ENCODE measurements around the gene NIPAL1.

DNA sequence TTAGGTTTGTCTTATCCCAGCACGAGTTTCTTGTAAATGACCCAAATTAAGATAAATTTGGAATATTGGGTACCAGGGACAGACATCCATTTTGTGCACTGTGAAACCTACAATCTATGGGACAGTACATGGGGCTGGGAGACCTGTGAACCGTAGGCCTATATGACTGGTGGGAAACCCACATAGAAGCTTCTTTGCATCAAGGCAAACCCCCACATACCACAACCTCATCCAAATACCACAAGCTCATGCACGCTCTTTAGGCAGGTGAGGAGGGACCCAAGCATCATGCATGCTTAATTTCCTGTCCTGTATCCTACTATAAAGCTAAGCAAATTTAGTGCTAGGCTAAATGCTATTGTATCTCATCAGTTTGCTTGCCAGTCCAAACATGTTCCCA is 47.8 kb downstream of the NIPAL1 start:
- TF ChIP-seq POLR2A (IDR thresholded peaks at IDR 0.05): no peak
- TF ChIP-seq, protein P1, sequence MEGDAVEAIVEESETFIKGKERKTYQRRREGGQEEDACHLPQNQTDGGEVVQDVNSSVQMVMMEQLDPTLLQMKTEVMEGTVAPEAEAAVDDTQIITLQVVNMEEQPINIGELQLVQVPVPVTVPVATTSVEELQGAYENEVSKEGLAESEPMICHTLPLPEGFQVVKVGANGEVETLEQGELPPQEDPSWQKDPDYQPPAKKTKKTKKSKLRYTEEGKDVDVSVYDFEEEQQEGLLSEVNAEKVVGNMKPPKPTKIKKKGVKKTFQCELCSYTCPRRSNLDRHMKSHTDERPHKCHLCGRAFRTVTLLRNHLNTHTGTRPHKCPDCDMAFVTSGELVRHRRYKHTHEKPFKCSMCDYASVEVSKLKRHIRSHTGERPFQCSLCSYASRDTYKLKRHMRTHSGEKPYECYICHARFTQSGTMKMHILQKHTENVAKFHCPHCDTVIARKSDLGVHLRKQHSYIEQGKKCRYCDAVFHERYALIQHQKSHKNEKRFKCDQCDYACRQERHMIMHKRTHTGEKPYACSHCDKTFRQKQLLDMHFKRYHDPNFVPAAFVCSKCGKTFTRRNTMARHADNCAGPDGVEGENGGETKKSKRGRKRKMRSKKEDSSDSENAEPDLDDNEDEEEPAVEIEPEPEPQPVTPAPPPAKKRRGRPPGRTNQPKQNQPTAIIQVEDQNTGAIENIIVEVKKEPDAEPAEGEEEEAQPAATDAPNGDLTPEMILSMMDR (IDR thresholded peaks at IDR 0.05): no peak

Measured in body of pancreas (tissue), 4 donors.